Liver (tissue), 3 donors: ENCODE results near the gene ZC2HC1C.

Source experiments
- ATF3 ChIP-seq: IDR thresholded peaks from 2 replicates; pipeline ENCODE4 v1.6.1; 2016; ENCODE audit warnings: antibody characterized with exemption
- CTCF ChIP-seq: fragments of 150-350 bp; IDR thresholded peaks from 2 replicates; pipeline ENCODE4 v1.5.1; 2017; ENCODE audit warnings: improper control_type of control experiment, low read depth, low read length; ENCODE audit not compliant: missing input control
- EGR1 ChIP-seq, 2 donors: IDR thresholded peaks; 2 replicates each; pipeline ENCODE4 v1.6.1; 2016 to 2018; ENCODE audit warnings: antibody characterized with exemption in 2 of 2, low read depth in 2 of 2
- FOXA1 ChIP-seq: IDR thresholded peaks from 2 replicates; pipeline ENCODE4 v1.6.1; 2016; ENCODE audit warnings: antibody characterized with exemption
- JUND ChIP-seq, 2 donors: IDR thresholded peaks; 2 replicates each; pipeline ENCODE4 v1.6.1; 2016; ENCODE audit warnings: antibody characterized with exemption in 2 of 2
- MAX ChIP-seq: IDR thresholded peaks from 2 replicates; pipeline ENCODE4 v1.6.1; 2016; ENCODE audit warnings: antibody characterized with exemption
- RAD21 ChIP-seq, 2 donors: IDR thresholded peaks; 2 replicates each; pipeline ENCODE4 v1.6.1; 2016; ENCODE audit warnings: antibody characterized with exemption in 2 of 2, mild to moderate bottlenecking in 2 of 2
- REST ChIP-seq: IDR thresholded peaks from 2 replicates; pipeline ENCODE4 v1.6.1; 2016; ENCODE audit warnings: antibody characterized with exemption, mild to moderate bottlenecking
- RXRA ChIP-seq, 2 donors: IDR thresholded peaks; 2 replicates each; pipeline ENCODE4 v1.6.1; 2017 to 2018; ENCODE audit warnings: antibody characterized with exemption in 2 of 2, mild to moderate bottlenecking in 1 of 2
- SP1 ChIP-seq: IDR thresholded peaks from 2 replicates; pipeline ENCODE4 v1.6.1; 2018; ENCODE audit warnings: antibody characterized with exemption, mild to moderate bottlenecking
- TAF1 ChIP-seq: conservative IDR thresholded peaks from 2 replicates; pipeline ENCODE4 v1.6.1; 2016; ENCODE audit warnings: antibody characterized with exemption, mild to moderate bottlenecking
- YY1 ChIP-seq: IDR thresholded peaks from 2 replicates; pipeline ENCODE4 v1.6.1; 2016; ENCODE audit warnings: antibody characterized with exemption, mild to moderate bottlenecking
- ZBTB33 ChIP-seq: IDR thresholded peaks from 2 replicates; pipeline ENCODE4 v1.6.1; 2016; ENCODE audit warnings: antibody characterized with exemption
- donor health status: healthy.
- donor health status: healthy.

GRCh38 chr14:75083271-75083670 lies 13.8 kb downstream of the ZC2HC1C start:
- TF ChIP-seq CTCF, result no peak
- no peak for TF ChIP-seq REST
- no peak for TF ChIP-seq TAF1
- no peak for TF ChIP-seq MAX
- TF ChIP-seq RAD21 (IDR thresholded peaks at IDR 0.05), result no peak
- TF ChIP-seq EGR1 (IDR thresholded peaks at IDR 0.05; ENCODE audit: low read depth in 2 of 2), result no peak
- TF ChIP-seq ATF3, result no peak
- no peak for TF ChIP-seq YY1
- no peak for TF ChIP-seq ZBTB33
- TF ChIP-seq SP1, result no peak
- no peak for TF ChIP-seq JUND (IDR thresholded peaks at IDR 0.05)
- TF ChIP-seq RXRA (IDR thresholded peaks at IDR 0.05), result no peak
- TF ChIP-seq FOXA1, result no peak
